ENCODE data around the gene RAD51B. TPM values are rescaled to one million over a fixed set of nuclear protein-coding genes. Genes with fewer than 3 reads are reported as not detected.
A peak's percentile ranks its signal among the peaks of the same experiment; 100 is the strongest.
"Not testable (repeated sequence)": the region's sequence is repeated elsewhere in the genome, so short reads cannot be mapped to it uniquely, and the experiment has no call there.

Gene RAD51B
- total RNA-seq, 2 donors from 2014 or later: 22.8 to 33.8 TPM

GRCh38 chr14:68434173-68434572 is 614.6 kb downstream of the RAD51B start:
- peaks cover 19% of the 10 kb centered on the region for H3K9me3 Mint-ChIP-seq
- H3K4me1 Mint-ChIP-seq; H3K27ac Mint-ChIP-seq; H3K27me3 ChIP-seq (ENCODE audit: control insufficient read depth, insufficient read depth, low read length, poor library complexity, severe bottlenecking); H3K4me3 Mint-ChIP-seq; H3K27me3 Mint-ChIP-seq (ENCODE audit: insufficient read depth); H3K4me1 ChIP-seq (ENCODE audit: control insufficient read depth, insufficient read depth, low read length); H3K4me3 ChIP-seq (ENCODE audit: low read length); H3K36me3 ChIP-seq (ENCODE audit: control insufficient read depth, insufficient read depth, low read length); H3K36me3 Mint-ChIP-seq (ENCODE audit: low read depth); H3K9me3 ChIP-seq (ENCODE audit: control insufficient read depth, low read length); H3K9ac ChIP-seq (ENCODE audit: extremely low read depth, low read length, poor library complexity, severe bottlenecking); H3K27ac ChIP-seq (ENCODE audit: low read depth, low read length): not testable (repeated sequence)
- peak; percentile 67 for TF ChIP-seq CTCF (conservative IDR thresholded peaks at IDR 0.05)
- DNase-seq: peak; percentile 69
- WGBS, 2 experiments (ENCODE audit: insufficient coverage in 1 of 2, insufficient read length in 1 of 2): 84 to 89% methylated on average over 5 to 6 of the region's 6 CpGs

- H3K27ac Mint-ChIP-seq; H3K27me3 Mint-ChIP-seq (ENCODE audit: insufficient read depth); H3K9ac ChIP-seq (ENCODE audit: extremely low read depth, low read length, poor library complexity, severe bottlenecking); H3K27me3 ChIP-seq (ENCODE audit: control insufficient read depth, insufficient read depth, low read length, poor library complexity, severe bottlenecking); H3K9me3 Mint-ChIP-seq; H3K4me3 ChIP-seq (ENCODE audit: low read length); H3K9me3 ChIP-seq (ENCODE audit: control insufficient read depth, low read length); H3K36me3 Mint-ChIP-seq (ENCODE audit: low read depth); H3K36me3 ChIP-seq (ENCODE audit: control insufficient read depth, insufficient read depth, low read length); DNase-seq; H3K4me3 Mint-ChIP-seq; H3K27ac ChIP-seq (ENCODE audit: low read depth, low read length); H3K4me1 ChIP-seq (ENCODE audit: control insufficient read depth, insufficient read depth, low read length); H3K4me1 Mint-ChIP-seq: not testable (repeated sequence)
Measured at GRCh38 chr14:68435631-68436030, 616.1 kb downstream of the RAD51B start.

- Histone ChIP-seq H3K9me3 (ENCODE audit: control insufficient read depth, low read length) (peaks cover 9% of the 10 kb centered on the region), H3K27ac (ENCODE audit: low read depth, low read length) (no peak overlapping the region), H3K27me3 (ENCODE audit: control insufficient read depth, insufficient read depth, low read length, poor library complexity, severe bottlenecking) (no peaks in the 10 kb centered on the region), H3K36me3 (ENCODE audit: control insufficient read depth, insufficient read depth, low read length) (no peaks in the 10 kb centered on the region), H3K4me1 (ENCODE audit: control insufficient read depth, insufficient read depth, low read length) (no peaks in the 10 kb centered on the region), H3K9ac (ENCODE audit: extremely low read depth, low read length, poor library complexity, severe bottlenecking) (no peak overlapping the region), H3K4me3 (ENCODE audit: low read length) (no peak overlapping the region)
- Mint-ChIP-seq H3K27ac (no peak overlapping the region), H3K9me3 (peaks cover 7% of the 10 kb centered on the region), H3K36me3 (ENCODE audit: low read depth) (no peaks in the 10 kb centered on the region), H3K27me3 (ENCODE audit: insufficient read depth) (no peaks in the 10 kb centered on the region), H3K4me1 (no peaks in the 10 kb centered on the region), H3K4me3 (no peak overlapping the region)
- TF ChIP-seq CTCF (conservative IDR thresholded peaks at IDR 0.05): no peak
- 93% methylated on average over 2 of the region's 2 CpGs; no CpG with 5 or more reads in 1 of the 2 experiments for WGBS, 2 experiments (ENCODE audit: insufficient coverage in 1 of 2, insufficient read length in 1 of 2)
- DNase-seq: no peak
Measured at GRCh38 chr14:68439676-68440075, 620.1 kb downstream of the RAD51B start.

GRCh38 chr14:68440820-68441219 is 621.2 kb downstream of the RAD51B start:
- Histone ChIP-seq H3K4me3 (ENCODE audit: low read length) (no peak overlapping the region), H3K27me3 (ENCODE audit: control insufficient read depth, insufficient read depth, low read length, poor library complexity, severe bottlenecking) (no peaks in the 10 kb centered on the region), H3K9me3 (ENCODE audit: control insufficient read depth, low read length) (no peaks in the 10 kb centered on the region), H3K27ac (ENCODE audit: low read depth, low read length) (no peak overlapping the region), H3K4me1 (ENCODE audit: control insufficient read depth, insufficient read depth, low read length) (no peaks in the 10 kb centered on the region), H3K36me3 (ENCODE audit: control insufficient read depth, insufficient read depth, low read length) (no peaks in the 10 kb centered on the region), H3K9ac (ENCODE audit: extremely low read depth, low read length, poor library complexity, severe bottlenecking) (no peak overlapping the region)
- no peak for TF ChIP-seq CTCF (conservative IDR thresholded peaks at IDR 0.05)
- Mint-ChIP-seq H3K27me3 (ENCODE audit: insufficient read depth) (no peaks in the 10 kb centered on the region), H3K36me3 (ENCODE audit: low read depth) (no peaks in the 10 kb centered on the region), H3K9me3 (peaks cover under 1% of the 10 kb centered on the region), H3K27ac (no peak overlapping the region), H3K4me1 (no peaks in the 10 kb centered on the region), H3K4me3 (no peak overlapping the region)
- DNase-seq: no peak

All from endodermal cell (in vitro differentiated cells).